B cell (primary cell): ENCODE measurements around the gene SP8. TPM values are rescaled to one million over a fixed set of nuclear protein-coding genes. Genes with fewer than 3 reads are reported as not detected.

Experiments used
- ATAC-seq: fragments of 200-7000 bp; cut with Tn5 transposase; one replicate; pipeline ENCODE4 v1.10.0; 2021; ENCODE audit warnings: low read depth, mild to moderate bottlenecking, moderate number of reproducible peaks, moderate library complexity
- CTCF ChIA-PET: fragments of 350-600 bp; sonication (Branson Sonifier 250); formaldehyde crosslinking; loops from one replicate; lab custom pipeline; 2021; ENCODE audit warnings: antibody characterized with exemption, inconsistent platforms; lab: Charles Lee
- POLR2A ChIA-PET: fragments of 350-600 bp; sonication (Branson Sonifier 250); formaldehyde crosslinking; loops from one replicate; lab custom pipeline; 2021; ENCODE audit warnings: antibody characterized with exemption; lab: Charles Lee
- DNase-seq: peaks from one replicate; pipeline ENCODE4 v3.0.0; 2013
- H2AFZ ChIP-seq: 2 replicates; pipeline ENCODE4 v1.6.1; 2012; ENCODE audit warnings: mild to moderate bottlenecking, low read depth, low read length; ENCODE audit not compliant: insufficient read depth, poor library complexity, severe bottlenecking
- H3K27ac ChIP-seq, 2 donors: 1 replicate in 1 of 2; 2 replicates in 1 of 2; pipeline ENCODE4 v1.5.1; 2012 to 2013; ENCODE audit warnings: low read length in 2 of 2, mild to moderate bottlenecking in 2 of 2, moderate library complexity in 1 of 2
- H3K27me3 ChIP-seq, 4 experiments: fragments of 200-600 bp in 1 of 4; sonication (generic) in 1 of 4; replicated peaks in 1 of 4; 1 replicate in 2 of 4; 2 replicates in 2 of 4; pipeline versions ENCODE4 v1.6.1 to v1.7.0; 2013 to 2016; ENCODE audit warnings: low read length in 3 of 4, mild to moderate bottlenecking in 2 of 4, mixed read lengths in 1 of 4, moderate library complexity in 1 of 4; ENCODE audit not compliant: insufficient read depth in 4 of 4, control insufficient read depth in 3 of 4; ENCODE audit errors: control extremely low read depth in 1 of 4
- H3K36me3 ChIP-seq, 2 experiments: replicated peaks in 1 of 2; 1 replicate in 1 of 2; 2 replicates in 1 of 2; pipeline versions ENCODE4 v1.6.1 to v1.7.1; 2013; ENCODE audit warnings: low read length in 1 of 2; ENCODE audit not compliant: insufficient read depth in 2 of 2, control insufficient read depth in 1 of 2; ENCODE audit errors: control extremely low read depth in 1 of 2, extremely low read depth in 1 of 2
- H3K4me1 ChIP-seq, 2 donors: fragments of 200-600 bp in 1 of 2; sonication (generic) in 1 of 2; 1 replicate in 1 of 2; 2 replicates in 1 of 2; pipeline versions ENCODE4 v1.5.1 to v1.6.1; 2013 to 2017; ENCODE audit warnings: low read length in 2 of 2; ENCODE audit not compliant: control insufficient read depth in 2 of 2, insufficient read depth in 2 of 2
- H3K4me2 ChIP-seq: replicated peaks from 2 replicates; pipeline ENCODE3; 2012; ENCODE audit warnings: mild to moderate bottlenecking, low read depth, low read length; ENCODE audit not compliant: poor library complexity, severe bottlenecking
- H3K4me3 ChIP-seq, 5 experiments: fragments of 200-600 bp in 1 of 5; sonication (generic) in 1 of 5; 1 replicate in 3 of 5; 2 replicates in 2 of 5; pipeline versions ENCODE4 v1.5.1 to v1.7.0; 2011 to 2016; ENCODE audit warnings: low read length in 4 of 5, mild to moderate bottlenecking in 4 of 5, low read depth in 2 of 5, control low read depth in 1 of 5, moderate library complexity in 1 of 5; ENCODE audit not compliant: insufficient read depth in 1 of 5; ENCODE audit errors: control extremely low read depth in 1 of 5, extremely low read depth in 1 of 5
- H3K79me2 ChIP-seq: fragments of 200-600 bp; sonication (generic); one replicate; pipeline ENCODE4 v1.6.0; 2016; ENCODE audit warnings: low read length; ENCODE audit not compliant: control insufficient read depth, insufficient read depth
- H3K9ac ChIP-seq: fragments of 200-600 bp; sonication (generic); 2 replicates; pipeline ENCODE4 v1.6.1; 2017; ENCODE audit warnings: mild to moderate bottlenecking, low read length, moderate library complexity
- H3K9me3 ChIP-seq, 3 donors: one replicate each; pipeline versions ENCODE4 v1.6.1 to v1.7.1; 2013; ENCODE audit warnings: low read length in 2 of 3; ENCODE audit not compliant: control insufficient read depth in 2 of 3, insufficient read depth in 1 of 3; ENCODE audit errors: control extremely low read depth in 1 of 3
- H4K20me1 ChIP-seq: 2 replicates; pipeline ENCODE4 v1.6.0; 2012; ENCODE audit warnings: mild to moderate bottlenecking, low read length; ENCODE audit not compliant: insufficient read depth, control insufficient read depth, poor library complexity, severe bottlenecking
- H3K27ac Mint-ChIP-seq: one replicate; pipeline ENCODE4 v1.8.0; 2021; ENCODE audit warnings: mixed read lengths
- H3K27me3 Mint-ChIP-seq: one replicate; pipeline ENCODE4 v1.8.0; 2021; ENCODE audit warnings: mixed read lengths
- H3K4me1 Mint-ChIP-seq: one replicate; pipeline ENCODE4 v1.8.0; 2021; ENCODE audit warnings: mixed read lengths
- H3K4me3 Mint-ChIP-seq: one replicate; pipeline ENCODE4 v1.8.0; 2021; ENCODE audit warnings: mixed read lengths
- H3K9me3 Mint-ChIP-seq: one replicate; pipeline ENCODE4 v1.8.0; 2022; ENCODE audit warnings: mixed read lengths; ENCODE audit not compliant: insufficient read depth
- CTCF ChIP-seq: fragments of 200-600 bp; IDR thresholded peaks from one replicate; pipeline ENCODE4 v1.8.0; 2022; ENCODE audit warnings: antibody characterized with exemption, mild to moderate bottlenecking
- EZH2 ChIP-seq: IDR thresholded peaks from 2 replicates; pipeline ENCODE4 v1.6.1; 2012; ENCODE audit warnings: borderline replicate concordance, low read depth, mild to moderate bottlenecking, moderate library complexity, low read length; ENCODE audit not compliant: insufficient read depth, poor library complexity, severe bottlenecking
- WGBS: methylation state at CpG from one replicate; pipeline ENCODE4 v1.1.5; 2013; ENCODE audit warnings: missing lambda C conversion rate; ENCODE audit not compliant: insufficient coverage; 5-methylcytosine and 5-hydroxymethylcytosine counted together
- intact Hi-C: fragments of 100-400 bp; cut with micrococcal nuclease; formaldehyde crosslinking; loops from one replicate; pipeline ENCODE4 v1.10.0; 2022
- polyA plus RNA-seq: library from polyadenylated mRNA; depleted of rRNA; stranded (reverse); fragments of >200 nt; gene quantifications from 2 replicates; pipeline ENCODE4 v1.2.3, GENCODE V29; 2012
- total RNA-seq, 2 donors: library from RNA; stranded (reverse); fragments of 120-200 nt in 1 of 2; gene quantifications; 1 replicate in 1 of 2; 2 replicates in 1 of 2; pipeline versions ENCODE4 v1.2.3 to v1.2.4, GENCODE V29; 2013 to 2022

SP8 gene
- total and polyA plus RNA-seq, 2 donors (not counting 1 experiment from before 2014, with no cell fraction given): not detected

- ATAC-seq: no peak
- Histone ChIP-seq H3K36me3 (no peaks in the 10 kb centered on the region), H3K4me3 (no peak overlapping the region), H3K4me2 (no peak overlapping the region), H3K27ac (no peak overlapping the region), H4K20me1 (no peaks in the 10 kb centered on the region), H3K27me3 (no peaks in the 10 kb centered on the region), H3K79me2 (no peaks in the 10 kb centered on the region), H2AFZ (no peak overlapping the region), H3K9me3 (no peaks in the 10 kb centered on the region), H3K4me1 (no peaks in the 10 kb centered on the region), H3K9ac (no peak overlapping the region)
- no peak overlapping the region for H3K4me3 Mint-ChIP-seq
- no peak for DNase-seq
- CTCF ChIA-PET: no interaction called here
- H3K27ac Mint-ChIP-seq: no peak overlapping the region
- no CpG with 5 or more reads among the region's 2 CpGs for WGBS
- H3K4me1 Mint-ChIP-seq: no peaks in the 10 kb centered on the region
- POLR2A ChIA-PET: no interaction called here
- H3K9me3 Mint-ChIP-seq: no peaks in the 10 kb centered on the region
- intact Hi-C loops: no loop called here
- TF ChIP-seq EZH2: no peak
- H3K27me3 Mint-ChIP-seq: peaks cover 6% of the 10 kb centered on the region
Observed at GRCh38 chr7:20741801-20742200, 44.9 kb downstream of the SP8 start.

GRCh38 chr7:20738518-20739481 lies 47.9 kb downstream of the SP8 start:
- Histone ChIP-seq H3K9me3 (no peaks in the 10 kb centered on the region), H4K20me1 (no peaks in the 10 kb centered on the region), H3K4me1 (no peaks in the 10 kb centered on the region), H3K27ac (no peak overlapping the region), H3K27me3 (no peaks in the 10 kb centered on the region), H3K36me3 (no peaks in the 10 kb centered on the region), H2AFZ (no peak overlapping the region), H3K9ac (no peak overlapping the region), H3K4me3 (no peak overlapping the region), H3K4me2 (no peak overlapping the region), H3K79me2 (no peaks in the 10 kb centered on the region)
- no peak for DNase-seq
- no peak for TF ChIP-seq EZH2
- TF ChIP-seq CTCF: no peak
- intact Hi-C loops: no loop called here
- no peak overlapping the region for H3K27ac Mint-ChIP-seq
- ATAC-seq: no peak
- H3K9me3 Mint-ChIP-seq: no peaks in the 10 kb centered on the region
- H3K4me1 Mint-ChIP-seq: no peaks in the 10 kb centered on the region
- peaks cover 9% of the 10 kb centered on the region for H3K27me3 Mint-ChIP-seq
- ChIA-PET CTCF (no interaction called here), POLR2A (no interaction called here)
- WGBS: 97% methylated on average over 6 of the region's 11 CpGs
- H3K4me3 Mint-ChIP-seq: no peak overlapping the region
